Gastroesophageal sphincter (tissue), 4 donors: ENCODE data around the gene SSRP1. TPM values are rescaled to one million over a fixed set of nuclear protein-coding genes. Genes with fewer than 3 reads are reported as not detected.
A peak's percentile ranks its signal among the peaks of the same experiment; 100 is the strongest.

Experiments
- ATAC-seq: fragments of 150-250 bp; one replicate; pipeline ENCODE4 v1.9.1; 2016; ENCODE audit warnings: mild to moderate bottlenecking, moderate library complexity
- H3K27ac ChIP-seq, 4 donors: fragments of 200-600 bp; sonication (generic) in 3 of 4; 1 replicate in 3 of 4; 2 replicates in 1 of 4; pipeline ENCODE4 v1.5.1; 2016 to 2019
- H3K27me3 ChIP-seq: fragments of 200-600 bp; sonication (generic); one replicate; pipeline ENCODE4 v1.5.1; 2019
- H3K36me3 ChIP-seq, 2 donors: fragments of 200-600 bp; sonication (generic); one replicate each; pipeline ENCODE4 v1.5.1; 2019; ENCODE audit warnings: control low read depth in 1 of 2
- H3K4me1 ChIP-seq, 3 donors: fragments of 200-600 bp; sonication (generic); 1 replicate in 2 of 3; 2 replicates in 1 of 3; pipeline ENCODE4 v1.5.1; 2016 to 2019; ENCODE audit warnings: control low read depth in 2 of 3
- H3K4me3 ChIP-seq, 2 donors: fragments of 200-600 bp; sonication (generic); one replicate each; pipeline ENCODE4 v1.5.1; 2019; ENCODE audit warnings: mild to moderate bottlenecking in 1 of 2, moderate library complexity in 1 of 2
- H3K9me3 ChIP-seq, 3 donors: fragments of 200-600 bp; sonication (generic); one replicate each; pipeline ENCODE4 v1.5.1; 2017 to 2019; ENCODE audit warnings: control low read depth in 2 of 3
- CTCF ChIP-seq, 4 experiments: fragments of 200-600 bp in 2 of 4; fragments of 450-650 bp in 2 of 4; sonication (generic) in 1 of 4; IDR thresholded peaks; one replicate each; pipeline ENCODE4 v1.5.1; 2017 to 2019; ENCODE audit warnings: antibody characterized with exemption in 4 of 4, mild to moderate bottlenecking in 2 of 4, moderate library complexity in 2 of 4
- EP300 ChIP-seq: sonication (generic); formaldehyde crosslinking; IDR thresholded peaks from one replicate; pipeline ENCODE4 v1.6.1; 2017; ENCODE audit warnings: antibody characterized with exemption, mild to moderate bottlenecking
- POLR2A ChIP-seq, 2 donors: fragments of 450-650 bp; IDR thresholded peaks; one replicate each; pipeline ENCODE4 v1.6.1; 2017; ENCODE audit warnings: antibody characterized with exemption in 2 of 2, mild to moderate bottlenecking in 2 of 2, moderate library complexity in 1 of 2
- POLR2AphosphoS5 ChIP-seq: sonication (generic); formaldehyde crosslinking; IDR thresholded peaks from one replicate; pipeline ENCODE4 v1.6.1; 2017; ENCODE audit warnings: antibody characterized with exemption
- WGBS, 2 donors: methylation state at CpG; one replicate each; pipeline ENCODE4 v1.1.5; 2018; ENCODE audit warnings: low coverage in 1 of 2; 5-methylcytosine and 5-hydroxymethylcytosine counted together
- total RNA-seq, 4 donors: library from RNA; depleted of rRNA; stranded (reverse); fragments of >200 nt; gene quantifications; one replicate each; pipeline ENCODE4 v1.1.0, GENCODE V29; 2016

Gene SSRP1
- total RNA-seq, 4 donors from 2014 or later, result 66.0 to 101 (median 79.8) TPM

GRCh38 chr11:57353036-57353435 is 17.3 kb upstream of the SSRP1 start:
- H3K4me1 ChIP-seq, result peaks cover 0 to 22% (median 12%) of the 10 kb centered on the region in 3 donors
- no peaks in the 10 kb centered on the region for H3K36me3 ChIP-seq
- H3K27me3 ChIP-seq, result no peaks in the 10 kb centered on the region
- 54 to 70% methylated on average over 3 to 4 of the region's 5 CpGs for WGBS, 2 donors
- no peaks in the 10 kb centered on the region for H3K9me3 ChIP-seq
- TF ChIP-seq POLR2A (IDR thresholded peaks at IDR 0.05) (no peak), CTCF (IDR thresholded peaks at IDR 0.05) (no peak), POLR2AphosphoS5 (no peak), EP300 (no peak)
- ATAC-seq, result no peak
- no peak overlapping the region for H3K4me3 ChIP-seq
- no peak overlapping the region for H3K27ac ChIP-seq

- Histone ChIP-seq H3K27me3 (no peaks in the 10 kb centered on the region), H3K4me1 (peaks cover 0 to 17% (median 3%) of the 10 kb centered on the region in 3 donors), H3K4me3 (peak overlapping the region in 1 of 2 donors; percentile 5), H3K9me3 (no peaks in the 10 kb centered on the region), H3K27ac (no peak overlapping the region), H3K36me3 (no peaks in the 10 kb centered on the region)
- peak; percentile 72 for ATAC-seq
- 15 to 21% methylated on average over 8 to 12 of the region's 31 CpGs for WGBS, 2 donors
- TF ChIP-seq CTCF (IDR thresholded peaks at IDR 0.05), result peak; percentile 87 to 94 (median 91)
- TF ChIP-seq EP300, result no peak
These were observed 14.0 kb upstream of the SSRP1 start for GRCh38 chr11:57349491-57350274.

- 90 to 93% methylated on average over 6 to 8 of the region's 14 CpGs for WGBS, 2 donors
- ATAC-seq, result no peak
These were observed 13.1 kb upstream of the SSRP1 start for GRCh38 chr11:57348636-57349313.

GRCh38 chr11:57348052-57348451 is 12.4 kb upstream of the SSRP1 start:
- H3K9me3 ChIP-seq, result no peaks in the 10 kb centered on the region
- WGBS, 2 donors, result 76% methylated on average over 7 of the region's 7 CpGs; no CpG with 5 or more reads in 1 of the 2 donors
- H3K4me3 ChIP-seq, result no peak overlapping the region
- H3K4me1 ChIP-seq, result peaks cover 0 to 17% (median 3%) of the 10 kb centered on the region in 3 donors
- no peak overlapping the region for H3K27ac ChIP-seq
- ATAC-seq, result no peak
- TF ChIP-seq POLR2A (IDR thresholded peaks at IDR 0.05), result no peak
- TF ChIP-seq CTCF (IDR thresholded peaks at IDR 0.05), result no peak
- TF ChIP-seq POLR2AphosphoS5, result no peak
- TF ChIP-seq EP300, result no peak
- no peaks in the 10 kb centered on the region for H3K27me3 ChIP-seq
- no peaks in the 10 kb centered on the region for H3K36me3 ChIP-seq

More at GRCh38 chr11:57348636-57349313, 13.1 kb upstream of the SSRP1 start:
- Histone ChIP-seq H3K27ac (no peak overlapping the region), H3K4me3 (no peak overlapping the region), H3K36me3 (no peaks in the 10 kb centered on the region), H3K9me3 (no peaks in the 10 kb centered on the region), H3K4me1 (peaks cover 0 to 17% (median 3%) of the 10 kb centered on the region in 3 donors), H3K27me3 (no peaks in the 10 kb centered on the region)
- TF ChIP-seq POLR2AphosphoS5 (no peak), POLR2A (IDR thresholded peaks at IDR 0.05) (no peak), EP300 (no peak), CTCF (IDR thresholded peaks at IDR 0.05) (no peak)
